Activated T-cell treated with anti-CD3 and anti-CD28 coated beads, Interleukin-2, amount 50 U/mL, for 4 hours (primary cell): ENCODE results near the gene LARP4. TPM values are rescaled to one million over a fixed set of nuclear protein-coding genes. Genes with fewer than 3 reads are reported as not detected.
A peak's percentile ranks its signal among the peaks of the same experiment; 100 is the strongest.
"Not testable (repeated sequence)": the region's sequence is repeated elsewhere in the genome, so short reads cannot be mapped to it uniquely, and the experiment has no call there.

ENCODE experiments used
- ATAC-seq, 2 donors: fragments of 200-7000 bp; cut with Tn5 transposase; one replicate each; pipeline ENCODE4 v1.10.0; 2021
- DNase-seq: peaks from one replicate; pipeline ENCODE4 v3.0.0-alpha.2; 2020
- H3K27me3 Mint-ChIP-seq: one replicate; pipeline ENCODE4 v1.8.0; 2021; ENCODE audit warnings: low read depth, mixed read lengths
- H3K36me3 Mint-ChIP-seq: one replicate; pipeline ENCODE4 v1.8.0; 2022; ENCODE audit warnings: mixed read lengths; ENCODE audit not compliant: insufficient read depth
- H3K4me1 Mint-ChIP-seq: one replicate; pipeline ENCODE4 v1.8.0; 2021; ENCODE audit warnings: low read depth, mixed read lengths
- H3K4me3 Mint-ChIP-seq: one replicate; pipeline ENCODE4 v1.8.0; 2021; ENCODE audit warnings: mild to moderate bottlenecking, moderate library complexity, mixed read lengths
- H3K9me3 Mint-ChIP-seq: one replicate; pipeline ENCODE4 v1.8.0; 2021; ENCODE audit warnings: mixed read lengths
- total RNA-seq, 3 donors: library from RNA; stranded (reverse); gene quantifications; one replicate each; pipeline ENCODE4 v1.2.1, GENCODE V29; 2021

Gene LARP4
- total RNA-seq, 3 donors from 2014 or later: 113 to 133 (median 127) TPM

GRCh38 chr12:50387972-50388478 lies 12.7 kb upstream of the LARP4 start:
- Mint-ChIP-seq H3K36me3 (no peaks in the 10 kb centered on the region), H3K9me3 (no peaks in the 10 kb centered on the region), H3K4me1 (no peaks in the 10 kb centered on the region), H3K27me3 (no peaks in the 10 kb centered on the region), H3K4me3 (no peak overlapping the region)
- no peak for ATAC-seq
- DNase-seq: no peak

GRCh38 chr12:50388793-50389192 lies 11.9 kb upstream of the LARP4 start:
- not testable (repeated sequence) for H3K27me3 Mint-ChIP-seq, DNase-seq, H3K4me3 Mint-ChIP-seq

GRCh38 chr12:50390316-50390741 lies 10.4 kb upstream of the LARP4 start:
- no peaks in the 10 kb centered on the region for H3K9me3 Mint-ChIP-seq
- H3K27me3 Mint-ChIP-seq: no peaks in the 10 kb centered on the region
- no peak for DNase-seq
- no peaks in the 10 kb centered on the region for H3K4me1 Mint-ChIP-seq
- no peaks in the 10 kb centered on the region for H3K36me3 Mint-ChIP-seq
- no peak overlapping the region for H3K4me3 Mint-ChIP-seq
- ATAC-seq: no peak

More at GRCh38 chr12:50388793-50389192, 11.9 kb upstream of the LARP4 start:
- not testable (repeated sequence) for H3K4me1 Mint-ChIP-seq, H3K36me3 Mint-ChIP-seq, H3K9me3 Mint-ChIP-seq, ATAC-seq

- no peak overlapping the region for H3K4me3 Mint-ChIP-seq
- no peak for ATAC-seq
- no peak for DNase-seq
- H3K27me3 Mint-ChIP-seq: peaks cover 5% of the 10 kb centered on the region
- H3K9me3 Mint-ChIP-seq: peaks cover 4% of the 10 kb centered on the region
- peaks cover 2% of the 10 kb centered on the region for H3K4me1 Mint-ChIP-seq
- no peaks in the 10 kb centered on the region for H3K36me3 Mint-ChIP-seq
These were observed 6.1 kb upstream of the LARP4 start for GRCh38 chr12:50394469-50395029.

GRCh38 chr12:50397117-50397650 lies 3.5 kb upstream of the LARP4 start:
- peaks cover 4% of the 10 kb centered on the region for H3K36me3 Mint-ChIP-seq
- no peak overlapping the region for H3K4me3 Mint-ChIP-seq
- ATAC-seq: no peak
- H3K9me3 Mint-ChIP-seq: peaks cover 4% of the 10 kb centered on the region
- H3K4me1 Mint-ChIP-seq: peaks cover 12% of the 10 kb centered on the region
- DNase-seq: no peak
- H3K27me3 Mint-ChIP-seq: peaks cover 5% of the 10 kb centered on the region

GRCh38 chr12:50398931-50399330 lies 1.8 kb upstream of the LARP4 start:
- H3K9me3 Mint-ChIP-seq: peaks cover 4% of the 10 kb centered on the region
- H3K4me1 Mint-ChIP-seq: peaks cover 30% of the 10 kb centered on the region
- peaks cover 10% of the 10 kb centered on the region for H3K36me3 Mint-ChIP-seq
- H3K27me3 Mint-ChIP-seq: peaks cover 5% of the 10 kb centered on the region
- ATAC-seq: no peak
- H3K4me3 Mint-ChIP-seq: peak overlapping the region; percentile 17
- DNase-seq: no peak

- H3K4me3 Mint-ChIP-seq: peak overlapping the region; percentile 96
- peaks cover 4% of the 10 kb centered on the region for H3K9me3 Mint-ChIP-seq
- peaks cover 5% of the 10 kb centered on the region for H3K27me3 Mint-ChIP-seq
- DNase-seq (no peak), ATAC-seq (no peak)
- peaks cover 33% of the 10 kb centered on the region for H3K4me1 Mint-ChIP-seq
- peaks cover 10% of the 10 kb centered on the region for H3K36me3 Mint-ChIP-seq
These were observed 514 bp upstream of the LARP4 start for GRCh38 chr12:50400104-50400637.

- no peak for DNase-seq
- Mint-ChIP-seq H3K4me1 (peaks cover 33% of the 10 kb centered on the region), H3K4me3 (peak overlapping the region; percentile 96), H3K36me3 (peaks cover 10% of the 10 kb centered on the region), H3K9me3 (peaks cover 4% of the 10 kb centered on the region), H3K27me3 (peaks cover under 1% of the 10 kb centered on the region)
- peak in 1 of 2 donors; percentile 4 for ATAC-seq
These were observed 906 bp downstream of the LARP4 start for GRCh38 chr12:50401500-50402081.

- peak overlapping the region; percentile 96 for H3K4me3 Mint-ChIP-seq
- DNase-seq: no peak
- ATAC-seq: no peak
- peaks cover 33% of the 10 kb centered on the region for H3K4me1 Mint-ChIP-seq
- peaks cover 10% of the 10 kb centered on the region for H3K36me3 Mint-ChIP-seq
- peaks cover 4% of the 10 kb centered on the region for H3K9me3 Mint-ChIP-seq
- no peaks in the 10 kb centered on the region for H3K27me3 Mint-ChIP-seq
These were observed 1.7 kb downstream of the LARP4 start for GRCh38 chr12:50402264-50403000.

- peaks cover 36% of the 10 kb centered on the region for H3K4me1 Mint-ChIP-seq
- no peak for DNase-seq
- peaks cover 12% of the 10 kb centered on the region for H3K36me3 Mint-ChIP-seq
These were observed 2.3 kb downstream of the LARP4 start for GRCh38 chr12:50403001-50403440.

GRCh38 chr12:50404307-50404706 lies 3.6 kb downstream of the LARP4 start:
- Mint-ChIP-seq H3K36me3 (peaks cover 14% of the 10 kb centered on the region), H3K9me3 (no peaks in the 10 kb centered on the region), H3K4me1 (peaks cover 37% of the 10 kb centered on the region), H3K4me3 (no peak overlapping the region), H3K27me3 (no peaks in the 10 kb centered on the region)
- DNase-seq (no peak), ATAC-seq (no peak)

More at GRCh38 chr12:50403001-50403440, 2.3 kb downstream of the LARP4 start:
- no peak for ATAC-seq
- H3K9me3 Mint-ChIP-seq: peaks cover 4% of the 10 kb centered on the region
- H3K27me3 Mint-ChIP-seq: no peaks in the 10 kb centered on the region
- peak overlapping the region; percentile 96 for H3K4me3 Mint-ChIP-seq

GRCh38 chr12:50411051-50411660 lies 10.5 kb downstream of the LARP4 start:
- Mint-ChIP-seq H3K4me1 (peaks cover 22% of the 10 kb centered on the region), H3K9me3 (no peaks in the 10 kb centered on the region), H3K27me3 (no peaks in the 10 kb centered on the region), H3K4me3 (no peak overlapping the region), H3K36me3 (peaks cover 15% of the 10 kb centered on the region)
- DNase-seq (no peak), ATAC-seq (no peak)

- Mint-ChIP-seq H3K9me3 (no peaks in the 10 kb centered on the region), H3K4me1 (peaks cover 38% of the 10 kb centered on the region), H3K4me3 (no peak overlapping the region), H3K27me3 (no peaks in the 10 kb centered on the region), H3K36me3 (peaks cover 23% of the 10 kb centered on the region)
- DNase-seq (no peak), ATAC-seq (no peak)
These were observed 15.3 kb downstream of the LARP4 start for GRCh38 chr12:50415899-50416479.
